GM12878 (cell line): Measurements from ENCODE around the gene NBEA. TPM values are rescaled to one million over a fixed set of nuclear protein-coding genes. Genes with fewer than 3 reads are reported as not detected.

Source experiments
- ATAC-seq: fragments of 200-7000 bp; cut with Tn5 transposase; 3 replicates; pipeline ENCODE4 v1.9.1; 2020; ENCODE audit warnings: mild to moderate bottlenecking, moderate library complexity
- BruUV-seq: library from RNA; stranded (reverse); fragments of 400-500 nt; replicated peaks from 2 replicates; lab custom pipeline; 2021; lab: Mats Ljungman, UMichigan
- CTCF ChIA-PET: fragments of 300-600 bp; sonication (Branson Sonifier 250); formaldehyde crosslinking; extraction: SDS; loops from one replicate; lab custom pipeline; 2021; ENCODE audit warnings: inconsistent platforms; lab: Yijun Ruan, JAX
- POLR2A ChIA-PET: fragments of 350-600 bp; formaldehyde crosslinking; extraction: SDS; loops from one replicate; lab custom pipeline; 2021; ENCODE audit warnings: inconsistent platforms; lab: Charles Lee
- RAD21 ChIA-PET: fragments of 300-600 bp; sonication (Branson Sonifier 250); formaldehyde crosslinking; loops from one replicate; lab custom pipeline; 2023; ENCODE audit warnings: antibody characterized with exemption; ENCODE audit not compliant: unreplicated experiment; lab: Charles Lee
- SMC1A ChIA-PET: fragments of 300-600 bp; sonication (Branson Sonifier 250); formaldehyde crosslinking; loops from one replicate; lab custom pipeline; 2023; ENCODE audit not compliant: unreplicated experiment, uncharacterized antibody; lab: Charles Lee
- DNase-seq: peaks from one replicate; pipeline ENCODE4 v3.0.0-alpha.2; 2011; ENCODE audit warnings: low read depth, low spot score
- FAIRE-seq: peaks from 3 replicates; lab custom pipeline; 2011; peaks lifted over from hg19 to GRCh38; lab: Jason Lieb, UNC
- H2AFZ ChIP-seq: 2 replicates; pipeline ENCODE4 v1.6.0; 2011; ENCODE audit warnings: low read depth, low read length, control low read depth; ENCODE audit not compliant: control insufficient read depth
- H3K27ac ChIP-seq: 2 replicates; pipeline ENCODE4 v1.5.1; 2011; ENCODE audit warnings: control low read depth; ENCODE audit not compliant: control insufficient read depth, insufficient read depth
- H3K27me3 ChIP-seq, 2 experiments: replicated peaks in 1 of 2; 2 replicates each; pipeline versions ENCODE4 v1.6.0 to v1.6.1; 2011; ENCODE audit warnings: low read length in 1 of 2; ENCODE audit not compliant: control insufficient read depth in 2 of 2, insufficient read depth in 2 of 2
- H3K36me3 ChIP-seq, 2 experiments: 2 replicates each; pipeline ENCODE4 v1.5.1; 2011; ENCODE audit warnings: low read length in 1 of 2; ENCODE audit not compliant: control insufficient read depth in 2 of 2, insufficient read depth in 2 of 2
- H3K4me1 ChIP-seq: 2 replicates; pipeline ENCODE4 v1.6.1; 2011; ENCODE audit warnings: mild to moderate bottlenecking, low read length, moderate library complexity, mixed read lengths; ENCODE audit not compliant: control insufficient read depth, insufficient read depth
- H3K4me2 ChIP-seq: 2 replicates; pipeline ENCODE4 v1.6.0; 2011; ENCODE audit warnings: control low read depth; ENCODE audit not compliant: control insufficient read depth, insufficient read depth
- H3K4me3 ChIP-seq: fragments of 200-600 bp; sonication (generic); 2 replicates; pipeline ENCODE4 v1.5.1; 2016
- H3K79me2 ChIP-seq: 2 replicates; pipeline ENCODE4 v1.6.0; 2011; ENCODE audit warnings: low read length; ENCODE audit not compliant: control insufficient read depth, insufficient read depth
- H3K9ac ChIP-seq: 2 replicates; pipeline ENCODE4 v1.8.0; 2011; ENCODE audit warnings: low read length, control low read depth, mixed read lengths; ENCODE audit not compliant: control insufficient read depth, insufficient read depth
- H3K9me3 ChIP-seq: replicated peaks from 3 replicates; pipeline ENCODE4 v1.5.1; 2011; ENCODE audit warnings: mild to moderate bottlenecking, low read length; ENCODE audit not compliant: control insufficient read depth, insufficient read depth
- H4K20me1 ChIP-seq: 2 replicates; pipeline ENCODE4 v1.6.0; 2011; ENCODE audit not compliant: control insufficient read depth, insufficient read depth
- ASH2L ChIP-seq: fragments of 300-600, 200-600 bp; sonication (generic); IDR thresholded peaks from 2 replicates; pipeline ENCODE4 v1.6.1; 2017; ENCODE audit warnings: low read depth, mild to moderate bottlenecking, borderline replicate concordance
- BACH1 ChIP-seq: fragments of 450-650 bp; IDR thresholded peaks from 2 replicates; pipeline ENCODE4 v1.6.1; 2017; ENCODE audit warnings: mild to moderate bottlenecking, borderline replicate concordance
- BCLAF1 ChIP-seq: fragments of 450-650 bp; IDR thresholded peaks from 2 replicates; pipeline ENCODE4 v1.6.1; 2017; ENCODE audit warnings: antibody characterized with exemption, mild to moderate bottlenecking, moderate library complexity
- CBFB ChIP-seq: IDR thresholded peaks from 2 replicates; pipeline ENCODE4 v1.6.1; 2016; ENCODE audit warnings: antibody characterized with exemption, low read depth
- E4F1 ChIP-seq: fragments of 450-650 bp; IDR thresholded peaks from 2 replicates; pipeline ENCODE4 v1.6.1; 2018; ENCODE audit warnings: borderline replicate concordance, mild to moderate bottlenecking; ENCODE audit not compliant: partially characterized antibody
- EP300 ChIP-seq, 2 experiments: fragments of 150-350 bp in 1 of 2; IDR thresholded peaks; 2 replicates each; pipeline ENCODE4 v1.6.1; 2011 to 2012; ENCODE audit warnings: low read depth in 2 of 2, low read length in 2 of 2, borderline replicate concordance in 1 of 2, improper control_type of control experiment in 1 of 2, inconsistent platforms in 1 of 2; ENCODE audit not compliant: control insufficient read depth in 1 of 2
- HCFC1 ChIP-seq: fragments of 150-350 bp; IDR thresholded peaks from 2 replicates; pipeline ENCODE4 v1.6.1; 2014; ENCODE audit warnings: low read length
- IRF3 ChIP-seq: fragments of 450-650 bp; IDR thresholded peaks from 2 replicates; pipeline ENCODE4 v1.6.1; 2014; ENCODE audit warnings: mild to moderate bottlenecking
- JUNB ChIP-seq: IDR thresholded peaks from 2 replicates; pipeline ENCODE4 v1.6.1; 2016; ENCODE audit warnings: antibody characterized with exemption, mild to moderate bottlenecking
- MTA2 ChIP-seq: fragments of 450-650 bp; IDR thresholded peaks from 2 replicates; pipeline ENCODE4 v1.6.1; 2016; ENCODE audit warnings: low read depth, mild to moderate bottlenecking, moderate library complexity
- NFXL1 ChIP-seq: fragments of 450-650 bp; IDR thresholded peaks from 2 replicates; pipeline ENCODE4 v1.6.1; 2017; ENCODE audit warnings: antibody characterized with exemption, mild to moderate bottlenecking, borderline replicate concordance
- NFYB ChIP-seq: IDR thresholded peaks from 2 replicates; pipeline ENCODE4 v1.6.1; 2011; ENCODE audit warnings: low read depth, mild to moderate bottlenecking, low read length, improper control_type of control experiment, moderate library complexity; ENCODE audit not compliant: insufficient read depth
- NR2F1 ChIP-seq: fragments of 450-650 bp; conservative IDR thresholded peaks from 2 replicates; pipeline ENCODE4 v1.6.1; 2017; ENCODE audit warnings: mild to moderate bottlenecking
- SREBF2 ChIP-seq: IDR thresholded peaks from 2 replicates; pipeline ENCODE4 v1.6.1; 2012; ENCODE audit warnings: mild to moderate bottlenecking, low read length
- TBL1XR1 ChIP-seq: IDR thresholded peaks from 2 replicates; pipeline ENCODE4 v1.6.1; 2012; ENCODE audit warnings: low read depth, low read length, improper control_type of control experiment
- ZNF274 ChIP-seq: IDR thresholded peaks from one replicate; pipeline ENCODE4 v1.8.0; 2011; ENCODE audit not compliant: insufficient read length, insufficient read depth
- WGBS: methylation state at CpG from one replicate; pipeline ENCODE4 v1.1.6; 2016; ENCODE audit warnings: low lambda C conversion rate; ENCODE audit not compliant: insufficient replicate concordance, insufficient coverage; ENCODE audit errors: missing lambda C conversion rate; 5-methylcytosine and 5-hydroxymethylcytosine counted together
- in situ Hi-C: fragments of 300-500 bp; cut with MboI; formaldehyde crosslinking; loops from 9 replicates; pipeline ENCODE4 v1.14.3; 2018; ENCODE audit warnings: mixed read lengths
- intact Hi-C: fragments of 100-400 bp; cut with micrococcal nuclease; formaldehyde crosslinking; loops from one replicate; pipeline ENCODE4 v1.14.2; 2022; ENCODE audit not compliant: unreplicated experiment
- polyA plus RNA-seq, 11 experiments: library from polyadenylated mRNA; depleted of rRNA in 4 of 11; unstranded in 6 of 11; stranded (reverse) in 5 of 11; fragments of >200 nt; fragmentation: Nextera tagmentation in 4 of 11; fragmentation: Illumina TruSeq in 1 of 11; extraction: Ambion mirVana in 4 of 11; extraction: Trizol in 1 of 11; gene quantifications; 1 replicate in 1 of 11; 2 replicates in 10 of 11; pipeline versions ENCODE4 v1.2.1 to v1.2.3, GENCODE V29; 2011 to 2016; ENCODE audit warnings: inconsistent platforms in 2 of 11, missing spikeins in 2 of 11, low read depth in 1 of 11
- total RNA-seq, 4 experiments: library from RNA; depleted of rRNA in 3 of 4; stranded (reverse); fragments of >200 nt in 3 of 4; fragmentation: Illumina TruSeq in 1 of 4; extraction: Trizol in 1 of 4; gene quantifications; 2 replicates each; pipeline versions ENCODE4 v1.2.1 to v1.2.3, GENCODE V29; 2013 to 2021

Gene NBEA
- total and polyA plus RNA-seq, 10 of the 15 experiments (the other 5 are each of a cell fraction or from before 2014, with no cell fraction given), result 0.23 to 3.6 (median 0.55) TPM

GRCh38 chr13:35349673-35350278 lies 407.7 kb downstream of the NBEA start:
- peak; percentile 96 for ATAC-seq
- POLR2A ChIA-PET, result no interaction called here
- peak; percentile 85 for FAIRE-seq
- peak; percentile 38; the same call in 1 of the 2 replicates for TF ChIP-seq BACH1
- TF ChIP-seq BCLAF1, result no peak
- TF ChIP-seq MTA2, result peak; percentile 75; the same call in 1 of the 2 replicates
- no peak for TF ChIP-seq SREBF2
- no peak for TF ChIP-seq NFXL1
- no peak for TF ChIP-seq NFYB
- TF ChIP-seq JUNB, result peak; percentile 34; the same call in 1 of the 2 replicates
- TF ChIP-seq HCFC1, result no peak
- no peak for TF ChIP-seq ZNF274
- peak; percentile 35; the same call in 1 of the 2 replicates for TF ChIP-seq TBL1XR1
- TF ChIP-seq IRF3, result no peak
- no peak for TF ChIP-seq ASH2L
- peak; percentile 85 for TF ChIP-seq NR2F1
- peak; percentile 52 to 60; a peak in 3 of 4 replicates for TF ChIP-seq EP300 (IDR thresholded peaks at IDR 0.05; ENCODE audit: borderline replicate concordance in 1 of 2, control insufficient read depth in 1 of 2, low read depth in 2 of 2, low read length in 2 of 2)
- TF ChIP-seq E4F1, result no peak
- no peak for TF ChIP-seq CBFB

More at GRCh38 chr13:35349673-35350278, 407.7 kb downstream of the NBEA start:
- SMC1A ChIA-PET, result interaction anchor here (1.7 kb wide), 1 partner anchor 10 kb away, joined by 4 read pairs; no protein-coding TSS in a partner anchor
- H3K9ac ChIP-seq, result no peak overlapping the region
- RAD21 ChIA-PET, result no interaction called here
- DNase-seq, result peak; percentile 52
- no peaks in the 10 kb centered on the region for H3K9me3 ChIP-seq
- no peak overlapping the region for H2AFZ ChIP-seq
- no peak overlapping the region for H3K27ac ChIP-seq
- BruUV-seq, result no TSS peak
- H3K79me2 ChIP-seq, result no peaks in the 10 kb centered on the region
- H3K4me3 ChIP-seq, result no peak overlapping the region
- H3K36me3 ChIP-seq, result no peaks in the 10 kb centered on the region
- no peaks in the 10 kb centered on the region for H3K4me1 ChIP-seq
- WGBS, result 43% methylated on average over 5 of the region's 5 CpGs
- no peak overlapping the region for H3K4me2 ChIP-seq
- intact Hi-C loops (no loop called here), in situ Hi-C loops (no loop called here)
- CTCF ChIA-PET, result no interaction called here
- no peaks in the 10 kb centered on the region for H4K20me1 ChIP-seq
- no peaks in the 10 kb centered on the region for H3K27me3 ChIP-seq
